OCI-LY7 (cell line): ENCODE data around the gene IFT25. TPM values are rescaled to one million over a fixed set of nuclear protein-coding genes. Genes with fewer than 3 reads are reported as not detected.

Experiments
- BruUV-seq: library from RNA; stranded (reverse); fragments of 400-500 nt; replicated peaks from 2 replicates; lab custom pipeline; 2021; lab: Mats Ljungman, UMichigan
- CTCF ChIA-PET: fragments of 300-600 bp; sonication (Branson Sonifier 250); formaldehyde crosslinking; loops from one replicate; lab custom pipeline; 2022; ENCODE audit warnings: antibody characterized with exemption; ENCODE audit not compliant: unreplicated experiment; lab: Charles Lee
- POLR2A ChIA-PET: fragments of 300-600 bp; sonication (Branson Sonifier 250); formaldehyde crosslinking; loops from one replicate; lab custom pipeline; 2022; ENCODE audit warnings: antibody characterized with exemption; lab: Charles Lee
- DNase-seq: peaks from one replicate; pipeline ENCODE4 v3.0.0-alpha.2; 2015; ENCODE audit warnings: low spot score
- H2AFZ ChIP-seq: fragments of 200-600 bp; sonication (generic), shearing (Covaris generic); 2 replicates; pipeline ENCODE4 v1.6.1; 2014; ENCODE audit warnings: mild to moderate bottlenecking, antibody characterized with exemption, low read length, moderate library complexity
- H3K27ac ChIP-seq: fragments of 200-600 bp; sonication (generic); 2 replicates; pipeline ENCODE4 v1.5.1; 2014; ENCODE audit warnings: mixed run types, low read depth, mild to moderate bottlenecking, moderate library complexity, low read length, inconsistent platforms; ENCODE audit not compliant: poor library complexity, severe bottlenecking
- H3K36me3 ChIP-seq: fragments of 200-600 bp; sonication (generic); 2 replicates; pipeline ENCODE4 v1.6.1; 2014; ENCODE audit warnings: mild to moderate bottlenecking, antibody characterized with exemption, low read length, moderate library complexity, mixed read lengths; ENCODE audit not compliant: insufficient read depth
- H3K4me1 ChIP-seq: fragments of 200-600 bp; sonication (generic); 2 replicates; pipeline ENCODE4 v1.5.1; 2014; ENCODE audit warnings: mild to moderate bottlenecking, low read length; ENCODE audit not compliant: insufficient read depth, poor library complexity, severe bottlenecking
- H3K4me2 ChIP-seq: fragments of 200-600 bp; sonication (generic); 2 replicates; pipeline ENCODE4 v1.6.1; 2014; ENCODE audit warnings: mild to moderate bottlenecking, low read length
- H3K4me3 ChIP-seq: fragments of 200-600 bp; sonication (generic); 2 replicates; pipeline ENCODE4 v1.5.1; 2014; ENCODE audit warnings: mild to moderate bottlenecking, low read depth, low read length; ENCODE audit not compliant: poor library complexity, severe bottlenecking
- H3K79me2 ChIP-seq: fragments of 200-600 bp; sonication (generic); 2 replicates; pipeline ENCODE4 v1.6.1; 2016; ENCODE audit warnings: low read depth, mild to moderate bottlenecking, low read length, moderate library complexity, mixed read lengths; ENCODE audit not compliant: insufficient read depth
- H3K9me2 ChIP-seq: fragments of 200-600 bp; sonication (generic); 2 replicates; pipeline ENCODE4 v1.6.1; 2016; ENCODE audit warnings: mild to moderate bottlenecking, low read length, mixed read lengths; ENCODE audit not compliant: insufficient read depth
- H3K9me3 ChIP-seq: fragments of 200-600 bp; sonication (generic); 2 replicates; pipeline ENCODE4 v1.6.1; 2014; ENCODE audit warnings: mild to moderate bottlenecking, mixed run types, low read length, mixed read lengths
- H4K20me1 ChIP-seq: fragments of 200-600 bp; sonication (generic); 2 replicates; pipeline ENCODE4 v1.6.1; 2014; ENCODE audit warnings: mild to moderate bottlenecking, antibody characterized with exemption, low read length, moderate library complexity, mixed read lengths; ENCODE audit not compliant: insufficient read depth
- CTCF ChIP-seq: fragments of 200-600 bp; sonication (generic); conservative IDR thresholded peaks from 2 replicates; pipeline ENCODE4 v1.5.1; 2014; ENCODE audit warnings: mild to moderate bottlenecking, antibody characterized with exemption, low read length, moderate library complexity, mixed read lengths
- EZH2phosphoT487 ChIP-seq: fragments of 200-600 bp; sonication (generic); IDR thresholded peaks from 2 replicates; pipeline ENCODE4 v1.6.1; 2018; ENCODE audit warnings: low read depth, borderline replicate concordance, mild to moderate bottlenecking, mixed run types, antibody characterized with exemption, low read length, moderate library complexity, mixed read lengths
- intact Hi-C: fragments of 100-400 bp; cut with micrococcal nuclease; formaldehyde crosslinking; loops from one replicate; pipeline ENCODE4 v1.10.0; 2022; ENCODE audit not compliant: unreplicated experiment
- total RNA-seq, 2 experiments: library from RNA; depleted of rRNA in 1 of 2; stranded (reverse); fragments of >200 nt in 1 of 2; shearing (Covaris generic) in 1 of 2; gene quantifications; 2 replicates each; pipeline ENCODE4 v1.2.3, GENCODE V29; 2014 to 2022

IFT25 gene
- total RNA-seq, 2 experiments from 2014 or later, result 45.4 to 57.0 TPM

DNA sequence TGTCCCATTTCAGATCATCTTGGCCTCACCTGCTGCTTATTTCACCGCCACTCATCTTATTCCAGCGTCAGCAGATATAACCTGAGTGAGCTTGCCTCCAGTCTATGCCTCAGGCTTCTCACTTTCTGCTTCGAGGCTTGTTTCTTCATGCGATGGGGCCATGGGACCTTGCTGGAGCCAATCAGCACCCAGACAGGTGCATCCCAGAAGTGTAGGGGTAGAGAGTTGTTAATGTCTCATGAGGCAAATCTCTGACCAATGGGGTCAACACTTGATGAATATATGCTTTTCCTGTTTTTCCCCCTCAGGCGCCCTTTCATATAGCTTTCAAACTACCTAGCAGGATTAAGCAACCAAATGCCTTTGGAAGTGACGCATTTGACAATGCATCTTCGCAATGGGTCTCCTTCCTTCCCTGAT is 55.0 kb downstream of the IFT25 start:
- no peaks in the 10 kb centered on the region for H3K9me3 ChIP-seq
- peak overlapping the region; percentile 78 for H3K4me3 ChIP-seq
- peak overlapping the region; percentile 71 for H3K4me2 ChIP-seq
- no peak for TF ChIP-seq CTCF
- no peak for TF ChIP-seq EZH2phosphoT487
- BruUV-seq, result no TSS peak
- H3K4me1 ChIP-seq, result peaks cover 21% of the 10 kb centered on the region
- intact Hi-C loops, result no loop called here
- no peaks in the 10 kb centered on the region for H3K9me2 ChIP-seq
- POLR2A ChIA-PET, result interaction anchor here (4.0 kb wide), 1 partner anchor 55 kb away, joined by 16 read pairs; the partner anchor contains the start of gene IFT25
- no peaks in the 10 kb centered on the region for H3K79me2 ChIP-seq
- no peak for DNase-seq
- peak overlapping the region; percentile 90 for H2AFZ ChIP-seq
- no peak overlapping the region for H3K27ac ChIP-seq
- no peaks in the 10 kb centered on the region for H3K36me3 ChIP-seq
- H4K20me1 ChIP-seq, result no peaks in the 10 kb centered on the region
- CTCF ChIA-PET, result interaction anchor here (1.4 kb wide), 1 partner anchor 9 kb away, joined by 4 read pairs; no protein-coding TSS in a partner anchor

GRCh38 chr1:53889304-53890298 is 55.9 kb downstream of the IFT25 start, which contains the start of gene YIPF1:
TSS of gene YIPF1 (minus strand) at chr1:53889797. CDS start at chr1:53888937, 860 bp downstream.
- Histone ChIP-seq H3K4me1 (peaks cover 21% of the 10 kb centered on the region), H3K36me3 (no peaks in the 10 kb centered on the region), H4K20me1 (no peaks in the 10 kb centered on the region), H3K79me2 (no peaks in the 10 kb centered on the region), H3K9me3 (no peaks in the 10 kb centered on the region), H3K27ac (no peak within 1 kb of the TSS), H3K4me3 (peak within 1 kb of the TSS; percentile 78), H2AFZ (peak within 1 kb of the TSS; percentile 90), H3K9me2 (no peaks in the 10 kb centered on the region), H3K4me2 (peak within 1 kb of the TSS; percentile 71)
- ChIA-PET POLR2A (interaction anchor here (0.5 to 4.0 kb wide), 5 partner anchors 10 to 697 kb away, joined by 3 to 16 read pairs (median 4); partner anchors contain the start of gene IFT25), CTCF (interaction anchor here (0.6 to 1.4 kb wide), 2 partner anchors 10 to 74 kb away, joined by 3 to 4 read pairs; no protein-coding TSS in a partner anchor)
- TSS peak; percentile 72 for BruUV-seq
- peak; percentile 92 for DNase-seq
- intact Hi-C loops, result loop anchor here (2.0 kb wide), 1 partner anchor 59 kb away; no protein-coding TSS in a partner anchor
- no peak for TF ChIP-seq CTCF
- no peak for TF ChIP-seq EZH2phosphoT487
